GOT3 (cell line): Measurements from ENCODE around the gene TAAR9.

Experiments
- DNase-seq: peaks from one replicate; lab custom pipeline; 2025; ENCODE audit warnings: mixed read lengths; lab: John Stamatoyannopoulos, UW

TAAR9 gene

GRCh38 chr6:132537977-132538376, at the start of gene TAAR9:
Gene TAAR9 (plus strand): TSS chr6:132538277. CDS start chr6:132538290, 13 bp downstream.
- no peak for DNase-seq

GRCh38 chr6:132489376-132489775, 48.7 kb upstream of the TAAR9 start:
- DNase-seq: no peak

- DNase-seq: no peak
These were observed 48.1 kb upstream of the TAAR9 start for GRCh38 chr6:132490024-132490423.

GRCh38 chr6:132490478-132491204, 47.4 kb upstream of the TAAR9 start:
- DNase-seq: no peak

GRCh38 chr6:132491303-132491702, 46.8 kb upstream of the TAAR9 start:
- no peak for DNase-seq

- no peak for DNase-seq
These were observed 46.2 kb upstream of the TAAR9 start for GRCh38 chr6:132491881-132492280.

GRCh38 chr6:132494954-132495353, 43.1 kb upstream of the TAAR9 start:
- DNase-seq: no peak

- DNase-seq: no peak
These were observed 42.4 kb upstream of the TAAR9 start for GRCh38 chr6:132495604-132496079.

GRCh38 chr6:132496519-132497180, 41.4 kb upstream of the TAAR9 start:
- DNase-seq: no peak

GRCh38 chr6:132498638-132499037, 39.4 kb upstream of the TAAR9 start:
- no peak for DNase-seq

- no peak for DNase-seq
These were observed 38.3 kb upstream of the TAAR9 start for GRCh38 chr6:132499757-132500156.

GRCh38 chr6:132504757-132505156, 33.3 kb upstream of the TAAR9 start:
- no peak for DNase-seq

- DNase-seq: no peak
These were observed 32.9 kb upstream of the TAAR9 start for GRCh38 chr6:132505158-132505557.

GRCh38 chr6:132506461-132506860, 31.6 kb upstream of the TAAR9 start:
- no peak for DNase-seq

- DNase-seq: no peak
These were observed 30.9 kb upstream of the TAAR9 start for GRCh38 chr6:132506869-132507808.

GRCh38 chr6:132511210-132511830, 26.8 kb upstream of the TAAR9 start:
- no peak for DNase-seq

GRCh38 chr6:132511831-132512220, 26.3 kb upstream of the TAAR9 start:
- DNase-seq: no peak

- DNase-seq: no peak
These were observed 25.8 kb upstream of the TAAR9 start for GRCh38 chr6:132512342-132512637.

- peak; percentile 50 for DNase-seq
These were observed 25.1 kb upstream of the TAAR9 start, which contains the start of gene STX7 for GRCh38 chr6:132512638-132513632. Gene STX7 (minus strand): TSS chr6:132513116. CDS start chr6:132503530, 9,586 bp downstream.

GRCh38 chr6:132513831-132514545, 24.1 kb upstream of the TAAR9 start:
- no peak for DNase-seq
